GM18499 (cell line): ENCODE results near the gene IMMP2L.
"Not testable (repeated sequence)": the region's sequence is repeated elsewhere in the genome, so short reads cannot be mapped to it uniquely, and the experiment has no call there.

Experiments
- ATAC-seq: cut with Tn5 transposase; IDR thresholded peaks from one replicate; pipeline ENCODE4 v1.9.1; 2021; ENCODE audit warnings: moderate number of reproducible peaks; ENCODE audit not compliant: insufficient read depth, unreplicated experiment

Gene IMMP2L

DNA sequence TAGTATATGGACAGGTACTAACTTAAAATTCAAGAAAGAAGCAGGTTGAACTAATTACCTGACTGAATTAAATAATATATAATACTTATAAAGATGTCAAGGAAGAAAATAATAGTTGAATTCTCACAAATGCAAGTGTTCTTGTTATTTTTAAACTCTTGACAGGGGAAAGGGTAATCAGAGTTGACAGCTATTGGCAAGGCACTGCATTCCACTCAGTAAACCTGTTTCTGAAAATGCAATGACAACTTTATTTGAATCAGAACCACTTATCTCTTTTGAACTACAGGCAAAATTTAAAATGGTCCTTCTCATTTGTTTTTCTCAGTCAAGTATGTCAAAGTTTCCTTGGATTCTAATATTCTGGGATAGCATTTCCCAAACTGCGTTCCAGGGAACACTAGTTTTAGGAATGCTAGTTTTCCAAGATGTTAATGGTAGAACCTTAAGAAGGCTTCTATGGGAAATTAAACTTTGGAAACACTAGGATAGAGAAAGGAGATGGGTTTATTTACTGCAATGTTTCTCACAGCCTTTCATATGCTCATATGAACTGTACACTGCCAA lies 575.1 kb downstream of the IMMP2L start:
- ATAC-seq: no peak

GRCh38 chr7:110983822-110984456 lies 578.4 kb downstream of the IMMP2L start:
- ATAC-seq: no peak

- ATAC-seq: no peak
Measured at GRCh38 chr7:110977127-110977737, 585.1 kb downstream of the IMMP2L start.

DNA sequence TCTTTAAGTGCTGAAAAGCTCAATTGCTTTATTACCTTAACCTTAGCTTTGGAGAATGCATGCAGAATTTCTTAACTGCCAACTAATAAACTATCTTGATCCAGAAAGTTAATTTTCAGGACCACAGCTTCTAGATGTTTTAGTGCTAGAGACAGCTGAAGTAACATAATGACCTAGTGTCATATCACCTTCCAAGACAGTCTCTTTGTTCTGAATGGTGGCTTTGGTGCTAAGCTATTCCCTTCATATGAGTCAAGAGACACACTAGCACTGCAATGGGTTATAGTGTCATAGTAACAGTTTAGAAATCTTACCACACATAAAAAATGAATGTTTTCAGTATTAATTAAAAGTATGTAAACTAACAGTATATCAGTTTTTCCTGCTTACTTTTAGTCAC lies 586.8 kb downstream of the IMMP2L start:
- no peak for ATAC-seq

DNA sequence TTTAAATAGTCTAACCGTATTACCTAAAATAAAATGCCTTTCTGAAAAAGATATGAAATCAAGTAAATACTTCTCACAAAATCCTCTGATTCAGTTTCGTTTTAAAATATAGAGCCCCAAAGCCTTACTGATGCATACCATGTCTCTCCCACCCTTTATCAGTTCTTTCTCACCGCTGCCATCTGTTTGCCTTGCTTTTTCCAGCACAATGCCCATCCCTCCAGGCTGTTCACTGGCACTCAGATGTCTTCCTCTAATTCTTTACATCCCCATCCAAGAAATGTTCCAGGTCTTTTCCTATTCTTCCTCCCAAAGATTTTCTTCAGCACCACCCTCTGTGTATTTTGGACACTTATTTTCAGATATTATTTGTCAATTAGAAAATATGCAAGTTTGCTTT lies 587.9 kb downstream of the IMMP2L start:
- no peak for ATAC-seq

DNA sequence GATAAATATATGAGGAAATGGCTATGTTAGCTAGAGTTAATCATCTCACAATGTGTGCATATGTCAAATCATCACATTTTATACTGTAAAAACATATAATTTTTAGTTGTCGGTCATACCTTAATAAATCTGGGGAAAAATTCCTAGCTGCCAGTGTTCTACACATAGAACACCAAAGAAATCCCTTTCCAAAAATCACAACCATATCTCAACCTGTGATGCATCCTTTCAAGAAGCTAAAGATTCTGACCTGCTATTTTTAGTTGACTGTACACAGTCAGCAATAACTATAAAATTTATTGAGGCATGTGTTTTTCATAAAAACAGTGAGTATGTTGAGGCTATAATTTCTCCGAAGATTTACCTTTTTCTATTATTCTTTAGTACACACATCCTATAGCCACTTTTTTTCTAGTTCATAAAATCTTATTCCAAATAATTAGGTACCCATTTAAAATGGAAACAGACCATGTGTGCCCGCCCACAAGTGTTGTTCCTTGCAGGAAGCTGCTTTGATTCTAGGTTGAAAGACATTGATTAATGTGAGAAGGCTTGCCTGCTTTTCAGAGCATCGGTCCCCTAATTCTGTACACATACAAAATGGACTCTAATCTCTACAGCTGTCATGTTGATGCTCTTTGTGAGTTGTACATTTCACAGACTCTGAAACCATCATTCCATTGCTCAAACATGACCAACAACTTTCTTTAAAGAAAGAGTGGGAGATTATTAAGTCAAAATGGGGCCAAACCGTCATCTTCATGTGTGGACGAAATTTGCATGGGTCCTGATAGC lies 588.9 kb downstream of the IMMP2L start:
- ATAC-seq: no peak

DNA sequence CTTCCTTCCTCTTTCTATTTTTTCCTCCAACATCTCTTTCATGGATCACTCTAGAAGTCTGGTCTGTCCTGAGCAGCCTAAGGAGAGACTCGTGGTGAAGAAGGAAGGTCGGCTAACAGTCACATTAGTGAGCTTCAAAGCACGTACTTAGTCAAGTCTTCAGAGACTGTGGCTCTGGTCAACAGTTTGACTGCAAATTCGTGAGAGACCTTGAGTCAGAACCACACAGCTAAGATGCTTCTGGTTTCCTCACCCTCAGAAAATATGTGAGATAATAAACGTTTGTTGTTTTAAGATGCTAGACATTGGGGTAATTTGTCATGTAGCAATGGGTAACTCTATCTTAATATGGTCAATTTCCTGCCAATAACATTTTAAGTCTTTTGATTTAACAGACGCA lies 597.5 kb downstream of the IMMP2L start:
- no peak for ATAC-seq

GRCh38 chr7:110962826-110963225 lies 599.5 kb downstream of the IMMP2L start:
- ATAC-seq: no peak

- no peak for ATAC-seq
Measured at GRCh38 chr7:110962374-110962773, 599.9 kb downstream of the IMMP2L start.

GRCh38 chr7:110960811-110961210 lies 601.5 kb downstream of the IMMP2L start:
- ATAC-seq: no peak

DNA sequence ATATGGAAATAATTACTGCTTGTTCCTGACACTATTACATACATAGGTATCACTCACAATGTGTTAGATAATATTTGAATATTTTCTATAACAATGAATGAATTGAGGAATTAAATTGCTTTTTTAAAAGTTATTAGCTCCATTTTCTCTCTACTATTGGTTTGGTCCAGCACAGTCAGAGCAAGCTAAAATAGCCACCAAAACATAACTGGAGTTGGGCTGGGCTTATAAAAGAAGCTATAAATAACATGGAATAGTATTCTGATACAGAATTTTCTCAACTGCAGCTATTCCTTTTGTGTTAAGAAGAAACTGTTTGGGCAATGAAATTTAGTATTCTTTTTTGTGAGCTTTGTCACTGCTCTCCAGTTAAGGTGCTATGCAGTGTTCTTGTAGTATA lies 614.0 kb downstream of the IMMP2L start:
- ATAC-seq: no peak

GRCh38 chr7:110947408-110947807 lies 614.9 kb downstream of the IMMP2L start:
- no peak for ATAC-seq

DNA sequence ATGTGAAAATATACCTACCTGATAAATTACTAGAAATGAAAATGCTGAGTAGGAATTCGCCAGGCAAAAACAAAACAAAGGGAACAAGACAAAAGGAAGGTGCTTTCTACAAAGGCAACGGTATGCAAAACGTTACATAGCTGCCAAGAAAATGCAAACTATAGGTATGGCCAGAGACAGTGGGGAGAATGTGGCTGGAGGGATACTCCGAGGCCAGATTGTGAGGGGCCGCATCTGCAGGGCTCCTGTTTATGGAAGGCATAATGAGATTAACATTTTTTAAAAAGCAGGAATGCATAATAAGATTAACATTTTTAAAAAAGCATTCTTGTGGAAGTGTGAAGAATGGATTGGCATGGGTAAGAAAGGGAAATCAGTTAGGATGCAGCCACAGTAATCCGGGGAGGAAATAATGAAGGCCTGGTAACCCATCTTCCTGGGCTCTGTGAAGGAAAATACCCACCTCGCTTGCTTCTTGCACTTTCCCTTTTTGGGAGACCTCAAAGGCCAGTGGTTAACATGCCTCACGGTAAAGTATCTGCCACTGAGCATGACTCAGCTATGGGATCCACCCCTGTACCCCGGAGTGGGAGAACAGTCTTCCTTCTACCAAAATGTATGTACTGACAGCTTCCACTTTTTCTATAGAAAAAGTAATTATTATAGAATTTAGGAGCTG lies 617.2 kb downstream of the IMMP2L start:
- ATAC-seq: no peak

GRCh38 chr7:110944448-110944847 lies 617.8 kb downstream of the IMMP2L start:
- ATAC-seq: no peak

DNA sequence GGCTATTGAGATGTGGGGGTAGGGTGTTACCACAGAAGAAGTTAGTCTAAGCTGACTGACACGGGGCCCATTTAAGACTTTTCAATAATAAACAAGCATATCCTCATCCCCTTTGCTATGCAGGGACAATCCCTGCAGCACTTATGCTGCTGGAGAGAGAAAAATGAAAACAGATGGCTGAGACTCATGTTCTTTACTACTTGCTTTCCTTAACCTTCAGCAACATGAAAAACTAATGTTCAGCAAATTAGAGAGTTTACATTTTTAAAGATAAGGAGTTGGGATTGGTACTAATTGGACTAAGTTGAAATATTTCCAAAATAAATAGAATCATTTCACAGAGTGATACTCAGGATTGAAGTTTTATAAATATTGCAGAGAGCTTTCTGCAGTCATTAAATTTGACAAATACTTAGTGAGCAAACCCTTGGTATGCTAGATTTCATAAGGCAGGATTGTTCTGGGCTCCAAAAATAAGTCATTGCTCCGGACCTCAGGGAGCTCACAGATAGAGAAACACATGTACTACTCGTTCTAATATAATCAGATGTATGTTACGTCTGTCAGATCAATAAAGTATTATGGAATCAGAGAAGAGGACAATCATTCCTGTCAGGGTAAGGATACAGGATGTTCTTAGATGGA lies 618.5 kb downstream of the IMMP2L start:
- no peak for ATAC-seq

DNA sequence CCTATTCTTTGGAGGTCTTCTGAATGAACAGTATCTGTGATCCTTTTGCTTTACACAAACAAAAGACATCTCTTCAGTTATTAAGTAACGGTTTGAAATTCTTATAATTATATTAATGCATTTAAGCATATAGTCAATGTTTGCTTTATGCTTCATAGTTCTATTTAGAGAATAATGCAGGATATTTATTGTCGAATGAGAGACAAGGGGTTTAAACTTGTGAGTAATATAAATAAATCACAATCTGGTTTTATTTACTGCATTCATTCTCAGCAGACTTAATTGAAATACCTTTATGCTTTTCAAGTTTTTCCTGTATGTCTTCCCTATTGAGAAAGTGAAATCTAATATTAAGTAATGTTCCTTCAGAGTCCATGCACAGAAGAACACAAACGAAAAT lies 620.9 kb downstream of the IMMP2L start:
- ATAC-seq: no peak

- ATAC-seq: no peak
Measured at GRCh38 chr7:110940756-110941155, 621.5 kb downstream of the IMMP2L start.

GRCh38 chr7:110938165-110938564 lies 624.1 kb downstream of the IMMP2L start:
- ATAC-seq: no peak

- not testable (repeated sequence) for ATAC-seq
Measured at GRCh38 chr7:110936665-110937064, 625.6 kb downstream of the IMMP2L start.
